ENCODE measurements around the gene RBMS3.
"Not testable (repeated sequence)": the region's sequence is repeated elsewhere in the genome, so short reads cannot be mapped to it uniquely, and the experiment has no call there.

The RBMS3 gene

GRCh38 chr3:29451920-29452319 lies 171.0 kb downstream of the RBMS3 start:
- intact Hi-C loops (cut with DNase I) = no loop called here
- DNase-seq = no peak

GRCh38 chr3:29452934-29453283 lies 172.0 kb downstream of the RBMS3 start:
- no peak for DNase-seq
- intact Hi-C loops (cut with DNase I) = no loop called here

DNA sequence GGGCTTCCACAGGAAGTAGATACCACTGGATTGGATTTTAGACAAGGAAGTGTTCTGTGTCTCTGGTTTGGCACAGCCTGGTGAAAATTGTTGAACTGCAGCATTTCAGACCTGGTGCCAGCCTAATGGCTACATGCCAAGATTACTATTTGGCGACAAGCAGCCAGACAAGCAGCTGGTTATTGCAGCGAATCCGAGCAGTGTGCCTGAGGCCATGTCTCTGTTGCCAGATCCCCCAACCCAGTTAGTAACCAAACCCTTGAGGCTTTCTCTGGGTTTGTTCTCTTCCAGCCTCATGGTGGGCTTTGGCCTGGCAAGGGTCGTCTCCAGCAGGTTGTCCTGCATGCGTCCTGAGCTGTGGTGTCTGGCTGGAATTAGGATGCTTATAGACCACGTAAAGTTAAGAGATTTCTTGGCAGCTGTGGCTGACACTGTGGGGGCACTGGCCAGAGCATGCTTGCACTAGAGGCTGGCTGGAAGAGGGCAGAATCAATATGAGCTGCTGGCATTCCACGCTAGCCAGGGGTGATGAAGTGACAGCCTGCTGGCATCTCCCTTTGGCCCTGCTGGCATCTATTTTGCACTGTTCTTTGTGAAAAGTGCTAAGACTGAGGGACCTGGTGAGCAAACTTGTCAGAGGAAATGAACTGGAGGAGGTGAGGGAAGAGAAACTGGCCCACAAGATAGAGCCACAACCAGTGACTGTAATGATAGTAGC lies 172.6 kb downstream of the RBMS3 start:
- intact Hi-C loops (cut with DNase I) = no loop called here
- DNase-seq = peak in 24 of 42 donors; percentile 7 to 52 (median 23)

- intact Hi-C loops (cut with DNase I) = no loop called here
- DNase-seq = peak in 2 of 42 donors; percentile 17 to 36
These were observed 173.3 kb downstream of the RBMS3 start for GRCh38 chr3:29454161-29454611.

- intact Hi-C loops (cut with DNase I) = no loop called here
- no peak for DNase-seq
These were observed 176.0 kb downstream of the RBMS3 start for GRCh38 chr3:29456901-29457300.

- DNase-seq = no peak
- intact Hi-C loops (cut with DNase I) = no loop called here
These were observed 182.4 kb downstream of the RBMS3 start for GRCh38 chr3:29463304-29463703.

GRCh38 chr3:29465836-29466235 lies 185.0 kb downstream of the RBMS3 start:
- intact Hi-C loops (cut with DNase I) = no loop called here
- DNase-seq = no peak

GRCh38 chr3:29466442-29466841 lies 185.6 kb downstream of the RBMS3 start:
- intact Hi-C loops (cut with DNase I) = no loop called here
- DNase-seq = no peak

DNA sequence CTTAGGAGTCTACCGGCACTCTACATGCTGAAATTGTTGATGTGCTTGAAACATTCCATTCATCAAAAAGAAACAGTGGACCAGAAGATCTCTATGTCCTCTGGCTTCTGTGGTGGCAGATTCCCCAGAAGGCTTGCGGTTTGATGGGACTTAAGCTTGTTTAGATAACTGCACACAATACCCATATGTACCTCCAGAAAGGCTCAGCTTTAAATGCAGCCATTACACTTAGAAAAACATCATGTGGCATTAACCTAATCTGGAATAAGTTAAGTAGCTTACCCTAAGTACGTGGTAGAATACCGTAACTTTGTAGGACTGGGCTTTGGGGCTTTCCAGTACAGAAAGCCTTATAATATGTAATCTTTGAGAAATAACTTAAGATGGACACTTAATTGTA lies 187.3 kb downstream of the RBMS3 start:
- no peak for DNase-seq
- intact Hi-C loops (cut with DNase I) = no loop called here

- DNase-seq; intact Hi-C loops (cut with DNase I): not testable (repeated sequence)
These were observed 192.8 kb downstream of the RBMS3 start for GRCh38 chr3:29473481-29474170.

- no peak for DNase-seq
- intact Hi-C loops (cut with DNase I) = no loop called here
These were observed 194.5 kb downstream of the RBMS3 start for GRCh38 chr3:29475305-29475840.

GRCh38 chr3:29475854-29476253 lies 195.0 kb downstream of the RBMS3 start:
- intact Hi-C loops (cut with DNase I) = no loop called here
- no peak for DNase-seq

DNA sequence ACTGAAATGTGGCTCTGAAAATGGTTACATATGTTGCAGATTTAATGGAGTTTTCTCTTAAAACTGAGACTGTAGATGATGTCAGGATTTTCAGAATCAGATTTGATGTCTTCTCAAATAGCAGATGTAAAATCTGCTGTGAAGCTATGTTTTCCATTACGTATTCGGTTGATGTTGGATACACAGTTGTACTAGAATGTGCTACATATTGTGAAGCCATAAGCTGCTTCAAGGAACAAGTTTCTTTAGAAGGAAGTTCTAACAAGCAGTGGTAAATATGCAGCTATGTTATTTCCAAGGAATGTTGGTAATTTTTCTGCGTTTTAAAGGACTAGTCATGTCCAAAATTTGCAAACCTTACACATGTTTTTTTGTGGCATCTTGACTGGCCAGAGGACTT lies 197.7 kb downstream of the RBMS3 start:
- intact Hi-C loops (cut with DNase I) = no loop called here
- no peak for DNase-seq

DNA sequence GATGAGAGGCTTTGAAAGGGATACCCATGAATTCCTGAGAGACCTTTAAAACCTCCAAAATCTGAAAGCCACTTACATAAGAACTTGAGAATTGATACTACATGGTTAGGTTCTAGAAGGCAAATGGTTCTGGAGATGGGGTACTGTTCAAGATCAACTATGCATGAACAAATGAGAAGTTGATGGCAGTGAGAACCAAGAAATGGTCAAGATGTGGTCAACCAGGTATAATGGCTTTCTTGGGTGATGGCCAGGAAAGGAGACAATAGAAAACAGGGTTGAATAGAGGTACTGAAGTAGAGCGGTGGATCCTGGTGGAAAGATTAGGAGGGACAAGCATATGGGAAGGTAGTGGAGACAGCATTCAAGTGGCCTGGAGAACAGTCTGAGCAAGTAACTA lies 200.4 kb downstream of the RBMS3 start:
- no peak for DNase-seq
- intact Hi-C loops (cut with DNase I) = no loop called here

GRCh38 chr3:29481969-29482767 lies 201.3 kb downstream of the RBMS3 start:
- intact Hi-C loops (cut with DNase I) = no loop called here
- no peak for DNase-seq

DNA sequence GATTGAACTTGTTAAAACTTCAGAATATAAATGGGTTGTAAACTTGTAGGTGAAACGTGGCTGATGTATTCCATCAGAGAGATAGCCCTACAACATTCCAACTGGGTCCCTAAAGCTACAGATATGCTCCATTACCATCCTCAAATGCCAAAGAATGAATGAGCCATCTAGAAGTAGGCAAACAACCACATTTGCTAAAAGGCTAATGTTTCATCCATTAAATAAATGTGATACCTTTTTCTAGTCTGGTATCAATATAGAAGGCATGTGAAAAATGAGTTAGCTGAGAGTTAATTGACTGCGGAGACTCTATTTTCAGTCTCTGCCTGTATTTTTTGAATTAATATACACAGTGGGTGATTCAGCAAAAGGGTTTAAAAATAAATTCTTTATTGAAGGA lies 203.8 kb downstream of the RBMS3 start:
- no peak for DNase-seq
- intact Hi-C loops (cut with DNase I) = no loop called here

- DNase-seq = no peak
- intact Hi-C loops (cut with DNase I) = no loop called here
These were observed 205.2 kb downstream of the RBMS3 start for GRCh38 chr3:29486096-29486495.

DNA sequence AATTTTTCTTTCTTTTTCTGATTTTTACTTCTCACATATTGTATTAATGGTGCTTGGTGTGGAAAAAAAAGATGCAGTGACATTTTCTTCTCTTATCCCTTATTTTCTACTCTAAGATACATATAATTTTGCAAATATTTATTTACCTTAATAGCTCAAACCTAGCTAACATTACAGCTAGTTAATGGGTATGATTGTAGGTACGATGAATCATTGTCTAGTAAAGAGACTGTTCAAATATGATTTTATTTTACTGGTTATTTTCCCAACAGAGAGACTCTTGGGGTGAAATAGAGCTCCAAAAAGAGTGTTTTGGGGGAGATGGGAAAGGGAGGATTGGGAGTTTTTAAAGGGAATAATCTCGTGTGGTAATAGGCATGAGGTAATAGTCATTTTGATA lies 206.0 kb downstream of the RBMS3 start:
- DNase-seq = no peak
- intact Hi-C loops (cut with DNase I) = no loop called here

- intact Hi-C loops (cut with DNase I) = no loop called here
- no peak for DNase-seq
These were observed 208.1 kb downstream of the RBMS3 start for GRCh38 chr3:29488922-29489321.

DNA sequence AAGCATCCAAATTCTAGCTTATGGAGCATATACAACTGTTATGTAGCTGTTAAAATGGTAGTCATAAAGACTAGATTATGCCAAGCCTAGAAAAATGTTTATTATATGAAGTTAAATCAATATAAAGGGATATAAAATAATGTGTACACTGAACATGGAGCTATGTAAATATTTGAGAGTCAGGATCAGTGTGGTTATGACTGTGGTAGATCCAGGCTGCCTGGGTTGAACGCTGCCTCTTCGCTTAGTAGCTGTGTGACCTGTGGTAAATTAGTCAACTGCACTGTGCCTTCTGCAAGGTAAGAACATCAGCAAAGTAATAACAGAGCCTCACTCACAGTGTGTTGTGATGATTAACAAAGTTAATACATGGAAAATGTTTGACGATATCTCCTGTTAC lies 212.2 kb downstream of the RBMS3 start:
- intact Hi-C loops (cut with DNase I) = no loop called here
- DNase-seq = no peak
